HG03521 (cell line): ENCODE measurements around the gene SPDYE3.
A peak's percentile ranks its signal among the peaks of the same experiment; 100 is the strongest.
"Not testable (repeated sequence)": the region's sequence is repeated elsewhere in the genome, so short reads cannot be mapped to it uniquely, and the experiment has no call there.

ENCODE experiments used
- ATAC-seq: cut with Tn5 transposase; IDR thresholded peaks from one replicate; pipeline ENCODE4 v1.9.1; 2021; ENCODE audit warnings: mild to moderate bottlenecking, moderate library complexity; ENCODE audit not compliant: unreplicated experiment

Gene SPDYE3

GRCh38 chr7:100287191-100287969, 20.1 kb upstream of the SPDYE3 start:
- not testable (repeated sequence) for ATAC-seq

GRCh38 chr7:100288258-100288657, 19.2 kb upstream of the SPDYE3 start:
- not testable (repeated sequence) for ATAC-seq

- not testable (repeated sequence) for ATAC-seq
Observed at GRCh38 chr7:100292162-100292561, 15.3 kb upstream of the SPDYE3 start.

- not testable (repeated sequence) for ATAC-seq
Observed at GRCh38 chr7:100295269-100295668, 12.2 kb upstream of the SPDYE3 start.

- not testable (repeated sequence) for ATAC-seq
Observed at GRCh38 chr7:100297852-100298631, 9.5 kb upstream of the SPDYE3 start.

GRCh38 chr7:100298632-100298895, 8.9 kb upstream of the SPDYE3 start:
- ATAC-seq, result not testable (repeated sequence)

- not testable (repeated sequence) for ATAC-seq
Observed at GRCh38 chr7:100304526-100304925, 3.0 kb upstream of the SPDYE3 start.

- ATAC-seq, result not testable (repeated sequence)
Observed at GRCh38 chr7:100318329-100318728, 10.8 kb downstream of the SPDYE3 start.

GRCh38 chr7:100321648-100322047, 14.1 kb downstream of the SPDYE3 start:
- not testable (repeated sequence) for ATAC-seq

- ATAC-seq, result not testable (repeated sequence)
Observed at GRCh38 chr7:100324194-100324593, 16.7 kb downstream of the SPDYE3 start.

- not testable (repeated sequence) for ATAC-seq
Observed at GRCh38 chr7:100325671-100326070, 18.2 kb downstream of the SPDYE3 start.

- ATAC-seq, result not testable (repeated sequence)
Observed at GRCh38 chr7:100326914-100327313, 19.4 kb downstream of the SPDYE3 start.

- peak; percentile 96 for ATAC-seq
Observed at GRCh38 chr7:100335566-100336466, 28.3 kb downstream of the SPDYE3 start.

- not testable (repeated sequence) for ATAC-seq
Observed at GRCh38 chr7:100338083-100338696, 30.7 kb downstream of the SPDYE3 start.

- ATAC-seq, result not testable (repeated sequence)
Observed at GRCh38 chr7:100341286-100341685, 33.8 kb downstream of the SPDYE3 start.

GRCh38 chr7:100342765-100343164, 35.3 kb downstream of the SPDYE3 start:
- no peak for ATAC-seq

- not testable (repeated sequence) for ATAC-seq
Observed at GRCh38 chr7:100344124-100344559, 36.6 kb downstream of the SPDYE3 start.

- peak; percentile 74 for ATAC-seq
Observed at GRCh38 chr7:100344560-100345287, 37.2 kb downstream of the SPDYE3 start.

GRCh38 chr7:100345288-100345672, 37.8 kb downstream of the SPDYE3 start:
- peak; percentile 20 for ATAC-seq

GRCh38 chr7:100346921-100347320, 39.4 kb downstream of the SPDYE3 start:
- ATAC-seq, result no peak
